HG03342 (cell line): ENCODE results near the gene SNRNP70.
A peak's percentile ranks its signal among the peaks of the same experiment; 100 is the strongest.
"Not testable (repeated sequence)": the region's sequence is repeated elsewhere in the genome, so short reads cannot be mapped to it uniquely, and the experiment has no call there.

Source experiments
- ATAC-seq: cut with Tn5 transposase; IDR thresholded peaks from one replicate; pipeline ENCODE4 v1.9.1; 2021; ENCODE audit warnings: mild to moderate bottlenecking, moderate library complexity; ENCODE audit not compliant: unreplicated experiment

The SNRNP70 gene

GRCh38 chr19:49119411-49120324 is 34.4 kb downstream of the SNRNP70 start, which contains the start of gene PPFIA3:
PPFIA3 (plus strand) TSS chr19:49119544; CDS start chr19:49127874, 8,330 bp downstream.
- no peak for ATAC-seq

GRCh38 chr19:49120325-49120683 is 35.1 kb downstream of the SNRNP70 start:
- no peak for ATAC-seq

- no peak for ATAC-seq
These were observed 35.6 kb downstream of the SNRNP70 start for GRCh38 chr19:49120868-49121267.

- not testable (repeated sequence) for ATAC-seq
These were observed 36.6 kb downstream of the SNRNP70 start for GRCh38 chr19:49121841-49122240.

- ATAC-seq: not testable (repeated sequence)
These were observed 38.0 kb downstream of the SNRNP70 start for GRCh38 chr19:49123285-49123684.

- no peak for ATAC-seq
These were observed 39.9 kb downstream of the SNRNP70 start for GRCh38 chr19:49125025-49125731.

- no peak for ATAC-seq
These were observed 41.3 kb downstream of the SNRNP70 start for GRCh38 chr19:49126575-49126974.

GRCh38 chr19:49127225-49127624 is 42.0 kb downstream of the SNRNP70 start:
- ATAC-seq: not testable (repeated sequence)

- ATAC-seq: peak; percentile 85
These were observed 42.7 kb downstream of the SNRNP70 start for GRCh38 chr19:49127674-49128544.

GRCh38 chr19:49128545-49129237 is 43.4 kb downstream of the SNRNP70 start:
- ATAC-seq: no peak

- ATAC-seq: no peak
These were observed 44.0 kb downstream of the SNRNP70 start for GRCh38 chr19:49129238-49129583.

GRCh38 chr19:49130325-49130724 is 45.1 kb downstream of the SNRNP70 start:
- ATAC-seq: no peak

- no peak for ATAC-seq
These were observed 47.8 kb downstream of the SNRNP70 start for GRCh38 chr19:49132974-49133609.

- ATAC-seq: no peak
These were observed 48.6 kb downstream of the SNRNP70 start for GRCh38 chr19:49133621-49134454.

GRCh38 chr19:49135686-49136085 is 50.4 kb downstream of the SNRNP70 start:
- no peak for ATAC-seq

- ATAC-seq: no peak
These were observed 51.5 kb downstream of the SNRNP70 start for GRCh38 chr19:49136771-49137171.

GRCh38 chr19:49140951-49141350 is 55.7 kb downstream of the SNRNP70 start:
- no peak for ATAC-seq

GRCh38 chr19:49141352-49141751 is 56.1 kb downstream of the SNRNP70 start:
- no peak for ATAC-seq

- ATAC-seq: peak; percentile 84
These were observed 57.6 kb downstream of the SNRNP70 start for GRCh38 chr19:49142866-49143335.
